Ishikawa (cell line): ENCODE measurements around the gene ZZZ3.

ENCODE experiments used
- CEBPB ChIP-seq: IDR thresholded peaks from 2 replicates; pipeline ENCODE4 v1.6.1; 2012
- CREB1 ChIP-seq: IDR thresholded peaks from 2 replicates; pipeline ENCODE4 v1.6.1; 2012; ENCODE audit warnings: low read depth
- EGR1 ChIP-seq: IDR thresholded peaks from 2 replicates; pipeline ENCODE4 v1.6.1; 2012
- EP300 ChIP-seq: IDR thresholded peaks from 2 replicates; pipeline ENCODE4 v1.6.1; 2012; ENCODE audit warnings: borderline replicate concordance
- FOXM1 ChIP-seq: IDR thresholded peaks from 2 replicates; pipeline ENCODE4 v1.6.1; 2012; ENCODE audit warnings: low read depth, borderline replicate concordance
- NFIC ChIP-seq: IDR thresholded peaks from 2 replicates; pipeline ENCODE4 v1.6.1; 2012
- RAD21 ChIP-seq: IDR thresholded peaks from 2 replicates; pipeline ENCODE4 v1.6.1; 2012; ENCODE audit warnings: low read depth
- TAF1 ChIP-seq: IDR thresholded peaks from 2 replicates; pipeline ENCODE4 v1.6.1; 2012; ENCODE audit warnings: low read depth, mild to moderate bottlenecking
- TCF12 ChIP-seq: IDR thresholded peaks from 2 replicates; pipeline ENCODE4 v1.6.1; 2012; ENCODE audit warnings: low read depth
- TEAD4 ChIP-seq: IDR thresholded peaks from 2 replicates; pipeline ENCODE4 v1.6.1; 2012
- USF1 ChIP-seq: IDR thresholded peaks from 2 replicates; pipeline ENCODE4 v1.6.1; 2012
- YY1 ChIP-seq: IDR thresholded peaks from 2 replicates; pipeline ENCODE4 v1.6.1; 2012; ENCODE audit warnings: low read depth
- ZBTB7A ChIP-seq: IDR thresholded peaks from 2 replicates; pipeline ENCODE4 v1.6.1; 2012; ENCODE audit warnings: low read depth
- TF ChIP-seq, protein P1 (sequence below): IDR thresholded peaks from 2 replicates; pipeline ENCODE4 v1.6.1; 2012
- TF ChIP-seq, protein P2 (sequence below): IDR thresholded peaks from 2 replicates; pipeline ENCODE4 v1.6.1; 2012; ENCODE audit warnings: low read depth, mild to moderate bottlenecking

ZZZ3 gene

DNA sequence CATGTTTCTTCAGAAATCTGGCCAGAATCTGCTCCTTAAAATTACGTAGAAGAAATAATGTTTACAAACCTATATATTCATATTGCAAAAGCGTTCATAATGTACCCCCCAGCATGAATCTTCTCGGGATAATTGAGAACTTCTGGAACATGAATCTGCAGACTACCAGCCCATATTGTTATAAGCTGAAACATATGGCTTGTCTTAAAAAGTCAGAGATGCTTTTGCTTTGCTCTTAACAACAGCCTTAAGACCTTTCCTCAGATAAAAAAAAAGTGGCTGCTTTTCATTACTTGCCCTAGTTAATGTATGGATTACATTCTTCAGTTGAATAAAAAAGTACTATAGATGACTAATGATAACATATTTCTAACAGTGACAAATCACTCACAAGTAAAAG, 15.0 kb upstream of the ZZZ3 start:
- TF ChIP-seq ZBTB7A (no peak), FOXM1 (no peak), CEBPB (no peak), EGR1 (no peak), USF1 (no peak), YY1 (no peak), EP300 (no peak), RAD21 (no peak)
- TF ChIP-seq, protein P1, sequence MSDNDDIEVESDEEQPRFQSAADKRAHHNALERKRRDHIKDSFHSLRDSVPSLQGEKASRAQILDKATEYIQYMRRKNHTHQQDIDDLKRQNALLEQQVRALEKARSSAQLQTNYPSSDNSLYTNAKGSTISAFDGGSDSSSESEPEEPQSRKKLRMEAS: no peak
- TF ChIP-seq, protein P2, sequence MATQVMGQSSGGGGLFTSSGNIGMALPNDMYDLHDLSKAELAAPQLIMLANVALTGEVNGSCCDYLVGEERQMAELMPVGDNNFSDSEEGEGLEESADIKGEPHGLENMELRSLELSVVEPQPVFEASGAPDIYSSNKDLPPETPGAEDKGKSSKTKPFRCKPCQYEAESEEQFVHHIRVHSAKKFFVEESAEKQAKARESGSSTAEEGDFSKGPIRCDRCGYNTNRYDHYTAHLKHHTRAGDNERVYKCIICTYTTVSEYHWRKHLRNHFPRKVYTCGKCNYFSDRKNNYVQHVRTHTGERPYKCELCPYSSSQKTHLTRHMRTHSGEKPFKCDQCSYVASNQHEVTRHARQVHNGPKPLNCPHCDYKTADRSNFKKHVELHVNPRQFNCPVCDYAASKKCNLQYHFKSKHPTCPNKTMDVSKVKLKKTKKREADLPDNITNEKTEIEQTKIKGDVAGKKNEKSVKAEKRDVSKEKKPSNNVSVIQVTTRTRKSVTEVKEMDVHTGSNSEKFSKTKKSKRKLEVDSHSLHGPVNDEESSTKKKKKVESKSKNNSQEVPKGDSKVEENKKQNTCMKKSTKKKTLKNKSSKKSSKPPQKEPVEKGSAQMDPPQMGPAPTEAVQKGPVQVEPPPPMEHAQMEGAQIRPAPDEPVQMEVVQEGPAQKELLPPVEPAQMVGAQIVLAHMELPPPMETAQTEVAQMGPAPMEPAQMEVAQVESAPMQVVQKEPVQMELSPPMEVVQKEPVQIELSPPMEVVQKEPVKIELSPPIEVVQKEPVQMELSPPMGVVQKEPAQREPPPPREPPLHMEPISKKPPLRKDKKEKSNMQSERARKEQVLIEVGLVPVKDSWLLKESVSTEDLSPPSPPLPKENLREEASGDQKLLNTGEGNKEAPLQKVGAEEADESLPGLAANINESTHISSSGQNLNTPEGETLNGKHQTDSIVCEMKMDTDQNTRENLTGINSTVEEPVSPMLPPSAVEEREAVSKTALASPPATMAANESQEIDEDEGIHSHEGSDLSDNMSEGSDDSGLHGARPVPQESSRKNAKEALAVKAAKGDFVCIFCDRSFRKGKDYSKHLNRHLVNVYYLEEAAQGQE: no peak

GRCh38 chr1:77688939-77689338, 6.5 kb upstream of the ZZZ3 start:
- TF ChIP-seq TEAD4: no peak
- TF ChIP-seq, protein P1: no peak
- TF ChIP-seq RAD21: no peak
- TF ChIP-seq ZBTB7A: no peak
- TF ChIP-seq CREB1: no peak
- no peak for TF ChIP-seq EGR1
- TF ChIP-seq EP300: no peak
- TF ChIP-seq FOXM1: no peak
- TF ChIP-seq USF1: no peak

- 0 out of 2 replicates have a peak, but pooled peaks have one; percentile 11 for TF ChIP-seq TEAD4
- peak; percentile 19; the same call in 1 of the 2 replicates for TF ChIP-seq RAD21
- no peak for TF ChIP-seq USF1
Measured at GRCh38 chr1:77687519-77687906, 5.1 kb upstream of the ZZZ3 start.

DNA sequence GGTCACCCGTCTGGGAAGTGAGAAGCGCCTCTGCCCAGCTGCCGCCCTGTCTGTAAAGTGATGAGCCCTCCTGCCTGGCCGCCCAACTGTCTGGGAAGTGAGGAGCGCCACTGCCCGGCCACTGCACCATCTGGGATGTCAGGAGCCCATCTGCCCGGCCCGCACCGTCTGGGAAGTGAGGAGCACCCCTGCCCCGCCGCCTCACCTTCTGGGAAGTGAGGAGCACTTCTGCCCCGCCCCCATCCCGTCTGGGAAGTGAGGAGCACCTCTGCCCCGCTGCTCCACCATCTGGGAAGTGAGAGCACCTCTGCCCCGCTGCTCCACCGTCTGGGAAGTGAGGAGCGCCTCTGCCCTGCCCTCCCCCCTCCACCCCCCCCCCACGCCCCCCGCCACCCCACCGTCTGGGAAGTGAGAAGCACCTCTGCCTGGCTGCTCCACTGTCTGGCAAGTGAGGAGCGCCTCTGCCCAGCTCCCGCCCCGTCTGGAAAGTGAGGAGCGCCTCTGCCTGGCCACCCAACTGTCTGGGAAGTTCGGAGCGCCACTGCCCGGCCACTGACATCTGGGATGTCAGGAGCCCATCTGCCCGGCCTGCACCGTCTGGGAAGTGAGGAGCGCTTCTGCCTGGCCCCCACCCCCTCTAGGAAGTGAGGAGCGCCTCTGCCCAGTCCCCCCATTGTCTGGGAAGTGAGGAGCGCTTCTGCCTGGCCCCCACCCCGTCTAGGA, 4.5 kb upstream of the ZZZ3 start:
- no peak for TF ChIP-seq ZBTB7A
- TF ChIP-seq RAD21: no peak
- TF ChIP-seq USF1: no peak
- TF ChIP-seq CREB1: no peak
- TF ChIP-seq EGR1: no peak
- TF ChIP-seq EP300: no peak
- TF ChIP-seq NFIC: no peak
- no peak for TF ChIP-seq TAF1
- TF ChIP-seq, protein P1: no peak
- no peak for TF ChIP-seq YY1
- no peak for TF ChIP-seq TCF12
- no peak for TF ChIP-seq FOXM1
- TF ChIP-seq, protein P2: no peak
- TF ChIP-seq CEBPB: no peak
- TF ChIP-seq TEAD4: no peak
